ENCODE results near the gene HELT. TPM values are rescaled to one million over a fixed set of nuclear protein-coding genes. Genes with fewer than 3 reads are reported as not detected.

HELT gene
- total and polyA plus RNA-seq, 2 of the 4 experiments (the other 2 are of a cell fraction), result not detected

DNA sequence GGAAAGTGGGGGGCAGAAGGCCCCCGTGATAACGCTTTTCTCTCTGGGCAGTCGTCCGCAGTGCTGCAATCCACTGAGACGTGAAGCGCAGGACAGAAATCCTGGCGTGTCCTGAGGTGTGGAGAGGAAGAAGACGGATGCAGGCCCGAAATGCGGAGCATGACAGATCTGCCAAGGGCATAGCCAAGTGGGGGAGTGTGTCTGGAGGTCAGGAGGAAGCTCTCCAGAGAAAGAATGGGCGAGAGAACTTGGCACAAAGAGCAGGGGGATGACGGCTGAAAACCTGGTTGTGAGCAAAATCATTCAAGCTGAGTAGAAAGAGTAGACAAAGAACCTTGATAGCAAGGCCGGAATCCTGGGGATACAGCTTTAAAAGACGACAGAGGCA is 23.7 kb upstream of the HELT start:
- H4K5ac ChIP-seq (ENCODE audit: low read depth, low read length), result no peak overlapping the region
- H4K20me1 ChIP-seq (ENCODE audit: insufficient read depth, low read length), result no peaks in the 10 kb centered on the region
- dilution Hi-C loops (cut with HindIII; ENCODE audit: low sequenced_read_pairs, unreplicated experiment), result no loop called here
- no peak overlapping the region for H3K9ac ChIP-seq (ENCODE audit: low read depth, low read length)
- H3K23ac ChIP-seq (ENCODE audit: low read depth, low read length), result no peak overlapping the region
- intact Hi-C loops (cut with micrococcal nuclease), result no loop called here
- H2AFZ ChIP-seq (replicated peaks; ENCODE audit: low read length, poor library complexity), result no peak overlapping the region
- H3K56ac ChIP-seq (ENCODE audit: extremely low read depth, insufficient read depth, low read length), result no peak overlapping the region
- no peak overlapping the region for H3K4me3 ChIP-seq (ENCODE audit: insufficient read depth, low read depth, low read length)
- H4K8ac ChIP-seq (ENCODE audit: low read depth in 2 of 2, low read length in 2 of 2), result no peak overlapping the region
- no peaks in the 10 kb centered on the region for H3K9me3 ChIP-seq (ENCODE audit: control insufficient read depth, insufficient read depth, low read length)
- no peak overlapping the region for H3K14ac ChIP-seq (replicated peaks; ENCODE audit: low read depth, low read length)
- H3K27me3 ChIP-seq (ENCODE audit: control insufficient read depth, insufficient read depth, low read length), result peaks cover 11% of the 10 kb centered on the region
- ChIA-PET POLR2A (ENCODE audit: unreplicated experiment) (no interaction called here), CTCF (no interaction called here)
- H2BK120ac ChIP-seq (ENCODE audit: low read depth, low read length), result no peak overlapping the region
- no peak overlapping the region for H4K91ac ChIP-seq (ENCODE audit: insufficient read depth, low read depth, low read length)
- no peak overlapping the region for H2BK5ac ChIP-seq (ENCODE audit: low read depth, low read length, poor library complexity, severe bottlenecking)
- H3K4me2 ChIP-seq (ENCODE audit: low read depth, low read length), result no peak overlapping the region
- H3K36me3 ChIP-seq (ENCODE audit: control insufficient read depth, insufficient read depth, low read length), result no peaks in the 10 kb centered on the region
- no peak overlapping the region for H2AK5ac ChIP-seq (ENCODE audit: low read depth, low read length)
- in situ Hi-C loops (cut with MboI; ENCODE audit: low sequenced_read_pairs), result no loop called here
- no peaks in the 10 kb centered on the region for H3K9me1 ChIP-seq (ENCODE audit: insufficient read depth, low read length)
- no peak for TF ChIP-seq MAFK (IDR thresholded peaks at IDR 0.05; ENCODE audit: low read depth, low read length)
- no peak for TF ChIP-seq USF2 (IDR thresholded peaks at IDR 0.05; ENCODE audit: low read depth, low read length)
- no peak for TF ChIP-seq MAZ (IDR thresholded peaks at IDR 0.05; ENCODE audit: borderline replicate concordance, low read depth, low read length)
- TF ChIP-seq RCOR1 (IDR thresholded peaks at IDR 0.05; ENCODE audit: insufficient replicate concordance, low read length), result no peak
- TF ChIP-seq BHLHE40 (IDR thresholded peaks at IDR 0.05; ENCODE audit: low read depth, low read length), result no peak
- no peak for TF ChIP-seq CEBPB (IDR thresholded peaks at IDR 0.05; ENCODE audit: low read depth, low read length)
- no peak for TF ChIP-seq CHD1 (IDR thresholded peaks at IDR 0.05; ENCODE audit: low read depth, low read length)
- TF ChIP-seq RAD21 (IDR thresholded peaks at IDR 0.05; ENCODE audit: low read length), result no peak
- TF ChIP-seq MXI1 (IDR thresholded peaks at IDR 0.05; ENCODE audit: borderline replicate concordance, low read depth, low read length), result no peak
- TF ChIP-seq NFE2L2 (IDR thresholded peaks at IDR 0.05; ENCODE audit: low read depth, low read length), result no peak
- TF ChIP-seq POLR2A (IDR thresholded peaks at IDR 0.05; ENCODE audit: low read depth, low read length), result no peak
- no peak for TF ChIP-seq SMC3 (IDR thresholded peaks at IDR 0.05; ENCODE audit: low read depth, low read length)
- no peak for TF ChIP-seq FOS (IDR thresholded peaks at IDR 0.05; ENCODE audit: low read depth, low read length)
- TF ChIP-seq ELK1 (IDR thresholded peaks at IDR 0.05; ENCODE audit: borderline replicate concordance, low read depth, low read length), result no peak
- no peak for TF ChIP-seq RFX5 (IDR thresholded peaks at IDR 0.05; ENCODE audit: low read depth, low read length)
- TF ChIP-seq CTCF (conservative IDR thresholded peaks at IDR 0.05; ENCODE audit: low read depth, low read length), result no peak
- DNase-seq (no peak), ATAC-seq (ENCODE audit: low read depth) (no peak)
- H3K4me1 ChIP-seq (ENCODE audit: control insufficient read depth, insufficient read depth, low read length), result no peaks in the 10 kb centered on the region
- H3K27ac ChIP-seq (ENCODE audit: insufficient read depth, low read length), result no peak overlapping the region
- no peak overlapping the region for H2BK20ac ChIP-seq (ENCODE audit: low read depth, low read length)
- H2AK9ac ChIP-seq (replicated peaks; ENCODE audit: low read depth, low read length, poor library complexity), result no peak overlapping the region
- no peak overlapping the region for H2BK15ac ChIP-seq (ENCODE audit: low read depth, low read length)
- H3K4ac ChIP-seq (ENCODE audit: low read depth, low read length), result no peak overlapping the region
- BruUV-seq (replicated peaks), result no TSS peak
- WGBS, 2 experiments (ENCODE audit: extremely low coverage in 2 of 2, insufficient read length in 1 of 2), result 60% methylated on average over 2 of the region's 14 CpGs; no CpG with 5 or more reads in 1 of the 2 experiments
- H3K18ac ChIP-seq (ENCODE audit: low read depth, low read length), result no peak overlapping the region
- H3K79me1 ChIP-seq (ENCODE audit: low read depth in 1 of 2, low read length in 2 of 2), result no peaks in the 10 kb centered on the region
